SW 1271 (cell line): ENCODE measurements around the gene ADGRG2.

Experiments used
- DNase-seq, 2 experiments: peaks; one replicate each; lab custom pipeline; 2025; lab: John Stamatoyannopoulos, UW

The ADGRG2 gene

DNA sequence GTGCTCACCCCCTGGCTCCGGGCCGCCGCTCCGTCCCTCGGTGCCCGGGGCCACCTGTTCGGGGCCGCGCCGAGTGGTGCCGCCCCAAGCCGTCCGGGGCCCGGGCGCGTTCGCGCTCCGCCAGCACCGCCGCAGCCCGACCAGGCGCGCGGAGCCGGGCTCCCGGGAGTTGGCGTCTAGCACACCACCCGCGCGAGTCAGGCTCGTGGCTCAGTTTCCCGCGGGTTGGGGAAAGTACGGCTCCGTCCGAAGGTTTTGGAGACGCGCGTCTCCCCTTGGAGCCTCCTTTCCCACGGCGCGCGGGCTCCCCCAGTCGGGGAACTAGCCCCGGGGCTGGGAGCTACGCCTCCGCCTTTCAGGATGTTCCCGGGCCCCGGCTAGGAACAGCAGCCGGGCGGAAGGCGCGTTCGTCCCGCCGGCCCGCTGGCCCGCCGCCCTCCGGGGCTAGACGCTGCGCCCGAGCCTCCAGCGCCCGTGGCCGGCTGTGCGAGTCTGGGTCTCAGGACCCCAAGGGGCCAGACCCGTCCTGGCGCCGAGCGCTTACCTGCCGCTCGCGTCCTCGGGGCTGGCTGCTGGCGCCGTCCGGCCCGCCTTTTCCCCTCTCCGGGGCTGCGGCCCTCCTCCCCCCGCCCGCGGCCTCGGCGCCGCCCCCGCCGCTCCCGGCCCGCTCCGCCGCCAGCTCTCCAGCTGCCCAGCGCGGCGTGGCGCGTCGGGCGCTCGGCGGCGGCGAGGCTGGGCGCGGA is at the start of gene ADGRG2:
ADGRG2 (minus strand) TSS at position 571 of the 743 bp plus-strand sequence. CDS start 53,634 bp downstream, outside the sequence.
- DNase-seq = no peak

DNA sequence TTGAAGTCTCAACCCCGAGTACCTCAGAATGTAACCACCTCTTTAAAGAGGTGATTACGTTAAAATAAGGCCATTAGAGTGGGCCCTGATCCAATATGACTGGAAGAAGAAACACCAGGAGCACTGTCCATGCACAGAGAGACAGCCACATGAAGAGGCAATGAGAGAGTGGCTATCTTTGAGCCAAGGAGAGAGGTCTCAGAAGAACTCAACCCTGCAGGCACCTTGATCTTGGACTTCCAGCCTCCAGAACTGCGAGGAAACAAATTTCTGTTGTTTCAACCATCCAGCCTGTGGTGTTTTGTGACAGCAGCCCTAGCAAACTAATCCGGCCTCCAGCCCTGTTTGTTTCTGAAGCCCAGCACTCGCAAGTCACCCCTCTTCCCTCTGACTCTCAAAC is 46.3 kb upstream of the ADGRG2 start:
- no peak for DNase-seq

- no peak for DNase-seq
Observed at GRCh38 chrX:19162851-19163250, 40.6 kb upstream of the ADGRG2 start.

DNA sequence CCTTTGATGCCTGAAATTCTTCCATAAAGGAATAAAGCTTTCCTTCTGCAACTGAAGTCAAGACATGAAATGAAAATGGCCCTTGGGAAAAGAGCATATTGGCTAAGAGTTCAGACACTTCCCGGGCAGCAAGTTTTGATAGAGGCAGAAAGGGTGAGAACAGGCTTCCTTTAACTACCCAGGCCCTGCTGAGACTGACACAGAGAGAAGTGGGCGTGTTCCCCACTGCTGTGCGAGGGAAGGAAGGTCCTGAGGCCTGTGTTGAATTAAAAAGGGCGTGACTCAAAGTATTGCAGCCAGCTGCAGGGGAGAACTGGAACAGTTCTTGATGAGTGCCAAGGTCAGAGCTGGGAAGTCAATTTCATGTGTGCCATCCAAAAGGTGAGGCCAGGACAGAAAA is 33.9 kb upstream of the ADGRG2 start:
- no peak for DNase-seq

DNA sequence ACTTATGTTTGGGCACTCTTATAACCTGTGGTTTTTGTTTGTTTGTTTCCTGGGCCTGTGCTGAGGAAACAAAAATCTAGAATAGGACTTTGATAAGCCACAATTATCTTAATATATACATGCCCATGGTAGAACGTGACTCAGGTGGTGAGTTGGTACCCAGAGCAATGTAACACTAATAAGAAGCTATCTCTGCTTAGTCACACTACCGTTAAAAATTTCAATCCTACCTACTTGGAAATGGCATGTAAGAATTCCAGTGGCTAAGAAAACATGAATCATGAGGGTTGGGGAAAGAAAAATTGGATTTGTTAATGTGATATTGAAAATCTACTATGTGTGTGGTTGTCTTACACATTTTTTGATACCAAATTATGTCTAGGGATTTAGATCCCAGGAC is 30.5 kb upstream of the ADGRG2 start:
- no peak for DNase-seq

GRCh38 chrX:19137067-19137466 is 14.8 kb upstream of the ADGRG2 start:
- DNase-seq = no peak

DNA sequence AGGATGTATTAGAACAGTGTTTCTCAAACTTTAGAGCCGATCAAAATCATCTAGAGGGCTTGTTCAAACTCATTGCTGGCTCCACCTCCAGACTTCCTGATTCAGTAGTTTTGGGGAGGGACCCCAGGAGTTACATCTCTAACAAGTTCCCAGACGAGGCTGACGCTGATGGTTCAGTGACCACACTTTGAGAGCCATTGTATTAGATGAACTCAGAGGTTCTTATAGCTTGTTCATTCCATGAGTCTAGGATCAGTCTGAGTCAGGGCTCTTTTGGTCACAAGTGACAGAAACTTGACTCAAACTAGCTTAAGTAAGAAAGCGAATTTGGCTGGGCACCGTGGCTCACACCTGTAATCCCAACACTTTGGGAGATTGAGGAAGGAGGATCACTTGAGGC is 11.5 kb upstream of the ADGRG2 start:
- no peak for DNase-seq

DNA sequence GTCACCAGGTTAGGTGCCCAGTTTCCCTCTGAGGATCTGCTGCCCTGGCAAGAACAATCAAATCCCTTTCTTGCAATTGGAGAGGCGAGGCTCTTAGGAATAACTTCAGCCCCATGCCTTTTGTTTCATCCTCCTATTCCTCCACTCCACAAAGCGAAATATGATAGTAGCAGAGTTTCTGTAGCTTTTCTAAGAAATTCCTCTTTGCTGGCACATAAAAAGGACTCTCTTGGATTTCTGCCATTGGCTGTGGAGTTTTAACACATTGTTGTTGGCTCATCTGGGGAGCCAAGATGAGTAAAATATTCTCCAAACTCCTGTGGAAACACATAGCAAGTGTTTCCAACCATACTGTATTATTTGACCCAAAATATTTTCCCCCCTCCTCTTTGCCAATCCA is 11.0 kb upstream of the ADGRG2 start:
- DNase-seq = no peak

DNA sequence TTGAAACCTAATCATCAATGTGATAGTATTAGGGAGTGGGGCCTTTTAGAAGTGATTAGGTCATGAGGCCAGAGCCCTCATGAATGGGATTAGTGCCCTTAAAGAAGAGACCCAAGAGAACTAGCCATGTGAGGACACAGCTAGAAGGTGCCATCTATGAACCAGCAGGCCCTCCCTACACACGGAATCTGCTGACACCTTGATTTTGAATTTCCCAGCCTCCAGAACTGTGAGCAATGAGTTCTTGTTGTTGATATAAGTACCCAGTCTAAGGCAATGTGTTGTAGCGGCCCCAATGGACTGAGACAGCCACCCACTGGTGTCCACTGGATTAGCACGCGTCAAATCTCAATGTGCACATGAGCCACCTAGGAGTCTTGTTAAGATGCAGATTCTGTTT is 8.4 kb upstream of the ADGRG2 start:
- no peak for DNase-seq

GRCh38 chrX:19129694-19130093 is 7.4 kb upstream of the ADGRG2 start:
- no peak for DNase-seq

DNA sequence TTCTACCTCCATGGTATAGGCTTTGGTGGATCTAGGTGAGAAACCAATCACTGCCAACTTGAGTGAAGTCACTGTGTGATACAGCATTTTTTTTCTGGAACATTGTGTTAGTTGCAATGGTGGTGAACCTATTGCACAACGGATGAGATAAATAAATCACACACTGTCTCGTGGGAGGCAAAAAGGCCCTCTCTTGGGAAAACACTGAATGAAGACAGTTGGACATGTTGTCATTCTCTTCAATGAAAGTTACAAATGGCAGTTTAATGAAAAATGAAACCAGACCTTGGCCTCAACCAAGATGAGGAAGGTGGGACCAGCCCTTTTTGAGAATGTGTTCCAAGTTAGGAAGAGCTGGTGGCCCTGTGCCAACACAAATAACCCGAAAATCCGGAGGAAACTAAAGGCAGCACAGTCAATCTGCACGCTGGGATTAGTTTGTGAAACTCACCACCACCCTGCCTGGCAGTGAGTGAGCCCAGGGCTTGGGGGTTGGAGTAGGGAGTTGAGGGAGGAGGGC is 5.4 kb upstream of the ADGRG2 start:
- DNase-seq = no peak

- no peak for DNase-seq
Observed at GRCh38 chrX:19122641-19123009, 357 bp upstream of the ADGRG2 start.

- no peak for DNase-seq
Observed at GRCh38 chrX:19121466-19121865, 802 bp downstream of the ADGRG2 start.

DNA sequence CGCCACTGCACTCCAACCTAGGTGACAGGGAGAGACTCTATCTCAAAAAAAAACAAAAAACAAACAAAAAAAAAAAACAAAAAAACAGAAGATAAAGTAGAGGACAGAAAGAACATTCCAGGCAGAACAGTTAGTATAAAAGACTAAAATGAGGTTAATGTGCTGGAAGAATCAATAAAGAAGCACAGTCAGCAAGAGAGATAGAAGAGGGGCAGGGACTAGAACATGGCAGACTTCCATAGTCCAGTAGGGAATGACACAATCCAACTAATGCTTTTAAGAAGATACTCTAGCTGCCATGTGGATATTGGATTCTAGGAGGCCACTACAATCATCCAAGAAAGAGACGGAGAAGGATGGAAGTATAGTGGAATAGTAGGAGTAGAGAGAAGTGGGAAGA is 11.6 kb downstream of the ADGRG2 start:
- DNase-seq = no peak

- no peak for DNase-seq
Observed at GRCh38 chrX:19107035-19107434, 15.2 kb downstream of the ADGRG2 start.

DNA sequence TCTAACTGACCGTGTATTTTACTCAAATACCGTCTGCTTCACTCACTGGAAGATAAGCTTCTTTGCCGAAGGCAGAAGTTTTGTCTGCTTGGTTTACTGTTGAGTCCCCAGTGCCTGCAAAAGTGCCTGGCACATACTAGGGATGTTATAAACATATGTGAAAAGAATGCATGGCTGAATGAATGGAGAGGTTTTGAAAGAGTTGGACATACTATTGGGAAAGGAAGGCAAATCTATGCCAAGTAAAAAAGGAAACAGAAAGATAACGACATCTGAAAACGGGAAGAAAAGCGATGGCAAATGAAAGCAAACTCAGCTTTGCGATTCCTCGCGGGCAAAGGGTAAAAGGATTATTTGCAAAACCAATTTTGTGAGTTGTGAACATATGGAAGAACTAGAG is 21.7 kb downstream of the ADGRG2 start:
- no peak for DNase-seq

GRCh38 chrX:19097553-19098283 is 24.6 kb downstream of the ADGRG2 start:
- no peak for DNase-seq

- DNase-seq = no peak
Observed at GRCh38 chrX:19096586-19096985, 25.7 kb downstream of the ADGRG2 start.

DNA sequence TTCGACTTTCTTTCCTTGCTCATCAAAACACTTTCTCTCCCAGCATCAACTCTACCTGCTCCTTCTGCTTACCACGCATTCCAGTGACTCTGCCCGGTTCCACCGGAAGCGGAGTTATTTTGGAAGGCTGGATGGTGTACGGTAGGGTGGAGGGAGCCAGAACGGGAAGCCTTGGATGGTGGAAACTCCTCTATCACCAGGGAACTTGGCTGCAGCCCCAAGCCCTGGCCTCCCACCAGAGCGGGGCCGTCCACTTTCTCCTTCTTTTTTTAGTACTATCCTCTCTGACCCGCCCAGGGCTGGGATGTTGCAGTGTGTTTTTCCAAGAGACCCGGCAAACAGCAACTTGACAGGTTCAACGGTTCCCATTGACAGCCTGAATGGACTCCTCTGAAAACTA is 27.6 kb downstream of the ADGRG2 start:
- DNase-seq = no peak

GRCh38 chrX:19091596-19091995 is 30.7 kb downstream of the ADGRG2 start:
- DNase-seq = no peak

GRCh38 chrX:19089555-19090040 is 32.7 kb downstream of the ADGRG2 start:
- no peak for DNase-seq

DNA sequence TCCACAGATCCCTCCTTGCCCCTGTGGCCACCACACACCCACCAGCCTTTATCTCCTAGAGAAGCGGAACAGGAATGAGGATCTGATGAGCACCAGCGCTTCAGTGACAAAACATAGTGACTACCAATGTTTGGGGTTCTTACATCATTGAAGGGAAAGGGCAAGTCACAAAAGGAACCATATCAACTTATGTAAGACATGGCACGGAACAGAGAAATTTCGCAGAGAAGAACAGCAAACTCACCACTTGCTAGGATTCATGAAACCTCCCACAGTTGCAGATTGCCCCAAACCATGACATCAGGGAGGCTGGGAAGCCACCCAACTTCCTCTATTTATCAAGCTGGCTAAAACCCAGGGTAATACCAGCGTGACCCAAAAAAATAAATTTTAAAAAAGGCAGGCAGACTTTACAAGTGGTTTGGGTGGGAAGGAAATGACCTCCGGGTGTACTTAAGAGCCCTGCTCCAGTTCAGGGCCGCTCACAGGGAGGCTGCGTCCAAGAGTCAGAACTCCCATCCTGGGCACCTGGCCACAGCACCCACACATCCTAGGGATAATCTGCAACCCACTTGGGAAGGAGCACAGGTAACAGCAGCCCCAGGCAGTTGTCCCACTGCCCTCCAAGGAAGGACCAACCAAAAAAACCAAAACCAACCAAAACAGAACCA is 36.0 kb downstream of the ADGRG2 start:
- DNase-seq = no peak

GRCh38 chrX:19085666-19086065 is 36.6 kb downstream of the ADGRG2 start:
- no peak for DNase-seq
